Measurements from ENCODE around the gene XPO4.

GRCh38 chr13:20939662-20940061, 37.1 kb upstream of the XPO4 start:
- no peak for TF ChIP-seq ZNF274 (IDR thresholded peaks at IDR 0.05; ENCODE audit: low read depth, low read length)
- TF ChIP-seq YY1 (IDR thresholded peaks at IDR 0.05; ENCODE audit: insufficient read depth, insufficient read length) = no peak
